ENCODE data around the gene GUK1.

DNA sequence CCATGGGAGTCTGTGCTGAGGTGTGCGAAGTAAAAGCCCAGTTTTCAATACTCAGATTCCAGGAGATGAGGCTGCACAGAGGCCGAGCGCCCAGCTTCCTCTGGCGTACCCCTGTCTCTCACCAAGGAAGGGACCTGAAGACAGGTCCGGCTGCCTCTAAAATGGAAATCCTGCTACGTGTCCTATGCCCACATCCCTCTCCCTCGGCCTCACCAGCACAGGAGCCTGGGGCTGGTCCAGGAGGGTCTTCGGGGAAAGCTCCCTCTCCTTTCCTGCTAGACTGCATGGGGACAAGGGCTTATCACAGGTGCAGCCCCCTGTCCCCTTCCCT is 31.4 kb upstream of the GUK1 start:
- no peak for TF ChIP-seq EZH2phosphoT487 (IDR thresholded peaks at IDR 0.05; ENCODE audit: insufficient read depth, low read depth)
- no peak for TF ChIP-seq EZH2 (IDR thresholded peaks at IDR 0.05; ENCODE audit: insufficient read depth, poor library complexity, severe bottlenecking)

All from GM23248 (cell line).